Measurements from ENCODE around the gene BCAR1.
"Not testable (repeated sequence)": the region's sequence is repeated elsewhere in the genome, so short reads cannot be mapped to it uniquely, and the experiment has no call there.

BCAR1 gene

GRCh38 chr16:75252946-75253911 lies 1.8 kb upstream of the BCAR1 start:
- DNase-seq: peak; percentile 45

GRCh38 chr16:75252049-75252864 lies 833 bp upstream of the BCAR1 start:
- DNase-seq: no peak

GRCh38 chr16:75250809-75251279 lies 580 bp downstream of the BCAR1 start:
- DNase-seq: peak; percentile 42

- peak; percentile 7 for DNase-seq
Measured at GRCh38 chr16:75250089-75250808, 1.2 kb downstream of the BCAR1 start.

GRCh38 chr16:75249441-75249840 lies 2.0 kb downstream of the BCAR1 start:
- DNase-seq: no peak

GRCh38 chr16:75248536-75249380 lies 2.7 kb downstream of the BCAR1 start:
- DNase-seq: no peak

- DNase-seq: no peak
Measured at GRCh38 chr16:75248142-75248535, 3.3 kb downstream of the BCAR1 start.

- no peak for DNase-seq
Measured at GRCh38 chr16:75247249-75247648, 4.2 kb downstream of the BCAR1 start.

- DNase-seq: no peak
Measured at GRCh38 chr16:75246504-75247205, 4.8 kb downstream of the BCAR1 start.

- DNase-seq: peak; percentile 97
Measured at GRCh38 chr16:75244844-75245758, 6.3 kb downstream of the BCAR1 start.

GRCh38 chr16:75244225-75244809 lies 7.1 kb downstream of the BCAR1 start:
- no peak for DNase-seq

- no peak for DNase-seq
Measured at GRCh38 chr16:75243667-75244224, 7.7 kb downstream of the BCAR1 start.

- DNase-seq: not testable (repeated sequence)
Measured at GRCh38 chr16:75242436-75243078, 8.9 kb downstream of the BCAR1 start.

GRCh38 chr16:75241955-75242354 lies 9.5 kb downstream of the BCAR1 start:
- DNase-seq: no peak

- no peak for DNase-seq
Measured at GRCh38 chr16:75241412-75241811, 10.0 kb downstream of the BCAR1 start.

- DNase-seq: not testable (repeated sequence)
Measured at GRCh38 chr16:75240633-75241032, 10.8 kb downstream of the BCAR1 start.

- no peak for DNase-seq
Measured at GRCh38 chr16:75239542-75240122, 11.8 kb downstream of the BCAR1 start.

- DNase-seq: peak; percentile 14
Measured at GRCh38 chr16:75238853-75239541, 12.4 kb downstream of the BCAR1 start.

All from kidney glomerular epithelial cell (primary cell).